ENCODE results near the gene GPRC5C.

Gene GPRC5C

DNA sequence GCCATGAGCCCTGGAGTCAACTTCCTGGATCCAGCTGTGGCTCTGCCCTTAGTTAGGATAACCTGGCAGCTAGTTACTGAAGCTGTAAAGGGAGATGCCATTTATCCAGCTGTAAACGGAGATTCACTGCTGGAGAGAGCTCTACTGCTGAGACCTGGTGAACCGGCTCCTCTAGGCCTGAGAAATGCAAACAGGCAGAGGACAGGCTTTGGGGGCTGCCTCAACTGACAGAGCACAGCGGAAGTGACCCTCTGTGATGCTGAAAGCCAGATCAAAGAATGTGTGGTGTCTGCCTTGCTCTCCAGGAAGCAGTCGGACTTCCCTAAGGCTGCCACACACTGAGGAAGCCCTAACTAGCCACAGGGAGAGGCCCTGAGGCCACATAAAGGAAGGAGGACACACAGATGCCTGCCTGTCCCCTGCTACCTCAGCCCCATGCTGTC is 21.9 kb upstream of the GPRC5C start:
- no peaks in the 10 kb centered on the region for H3K9me3 ChIP-seq (ENCODE audit: control insufficient read depth, low read length)
- peaks cover 32% of the 10 kb centered on the region for H3K4me1 ChIP-seq (ENCODE audit: control insufficient read depth, insufficient read depth, low read length)
- no peak overlapping the region for H3K4me3 ChIP-seq (ENCODE audit: low read length)
- H3K9ac ChIP-seq (ENCODE audit: low read length) = no peak overlapping the region
- no peaks in the 10 kb centered on the region for H3K27me3 ChIP-seq (ENCODE audit: control insufficient read depth, insufficient read depth, low read length)
- no peaks in the 10 kb centered on the region for H3K36me3 ChIP-seq (ENCODE audit: control insufficient read depth, insufficient read depth, low read length)

DNA sequence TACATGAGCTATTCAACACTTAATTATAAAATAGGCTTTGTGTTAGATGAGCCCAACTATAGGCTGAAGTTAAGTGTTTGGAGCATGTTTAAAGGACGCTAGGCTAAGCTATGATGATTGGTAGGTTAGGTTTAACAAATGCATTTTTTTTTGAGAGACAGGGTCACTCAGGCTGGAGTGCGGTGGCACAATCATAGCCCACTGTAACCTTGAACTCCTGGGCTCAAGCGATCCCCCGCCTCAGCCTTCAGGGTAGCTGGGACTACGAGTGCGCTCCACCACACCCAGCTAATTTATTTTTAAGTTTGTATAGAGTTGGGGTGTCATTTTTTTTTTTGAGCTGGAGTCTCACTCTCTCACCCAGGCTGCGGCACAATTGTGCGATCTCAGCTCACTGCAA is 19.3 kb upstream of the GPRC5C start:
- H3K4me3 ChIP-seq (ENCODE audit: low read length) = no peak overlapping the region
- peaks cover 41% of the 10 kb centered on the region for H3K4me1 ChIP-seq (ENCODE audit: control insufficient read depth, insufficient read depth, low read length)
- no peaks in the 10 kb centered on the region for H3K9me3 ChIP-seq (ENCODE audit: control insufficient read depth, low read length)
- no peaks in the 10 kb centered on the region for H3K27me3 ChIP-seq (ENCODE audit: control insufficient read depth, insufficient read depth, low read length)
- H3K9ac ChIP-seq (ENCODE audit: low read length) = no peak overlapping the region
- H3K36me3 ChIP-seq (ENCODE audit: control insufficient read depth, insufficient read depth, low read length) = no peaks in the 10 kb centered on the region

DNA sequence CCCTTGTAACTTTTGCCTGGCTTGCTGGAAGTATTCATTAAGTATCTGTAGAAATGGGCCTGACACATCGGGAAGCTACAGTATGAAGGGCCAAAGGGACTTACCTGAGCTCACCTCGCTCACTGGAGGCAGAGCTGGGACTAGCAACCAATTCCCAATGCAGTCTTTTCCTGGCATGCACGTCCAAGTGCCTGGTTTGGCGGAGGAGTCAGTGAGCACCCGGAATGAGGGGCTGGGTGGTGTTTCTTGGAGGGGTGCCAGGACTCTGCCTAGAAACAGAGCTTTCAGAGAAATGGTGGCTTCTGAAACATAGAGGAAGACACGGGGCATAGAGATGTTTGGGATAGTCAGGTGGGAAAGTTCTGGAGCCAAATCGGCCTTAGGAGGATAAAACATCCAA is 18.4 kb upstream of the GPRC5C start:
- no peak overlapping the region for H3K9ac ChIP-seq (ENCODE audit: low read length)
- no peak overlapping the region for H3K4me3 ChIP-seq (ENCODE audit: low read length)
- H3K9me3 ChIP-seq (ENCODE audit: control insufficient read depth, low read length) = no peaks in the 10 kb centered on the region
- no peaks in the 10 kb centered on the region for H3K27me3 ChIP-seq (ENCODE audit: control insufficient read depth, insufficient read depth, low read length)
- H3K36me3 ChIP-seq (ENCODE audit: control insufficient read depth, insufficient read depth, low read length) = no peaks in the 10 kb centered on the region
- peaks cover 38% of the 10 kb centered on the region for H3K4me1 ChIP-seq (ENCODE audit: control insufficient read depth, insufficient read depth, low read length)

DNA sequence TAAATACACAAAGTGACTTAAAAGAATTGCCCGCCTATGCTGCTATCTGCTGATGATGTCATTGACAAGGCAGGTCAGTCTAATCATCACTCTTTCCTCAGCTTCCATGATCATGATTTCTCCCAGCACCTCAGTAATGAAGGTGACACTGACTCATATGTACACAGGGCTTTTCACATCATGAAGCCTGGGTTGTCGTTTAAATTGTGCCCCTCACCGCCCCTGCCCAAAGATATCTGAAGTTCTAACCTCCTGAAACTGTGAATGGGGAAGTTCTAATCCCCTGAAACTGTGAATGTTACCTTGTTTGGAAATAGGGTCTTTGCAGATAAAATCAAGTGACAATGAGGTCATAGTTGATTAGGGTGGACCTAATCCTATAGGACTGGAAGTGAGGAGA is 17.4 kb upstream of the GPRC5C start:
- H3K4me1 ChIP-seq (ENCODE audit: control insufficient read depth, insufficient read depth, low read length) = peaks cover 34% of the 10 kb centered on the region

DNA sequence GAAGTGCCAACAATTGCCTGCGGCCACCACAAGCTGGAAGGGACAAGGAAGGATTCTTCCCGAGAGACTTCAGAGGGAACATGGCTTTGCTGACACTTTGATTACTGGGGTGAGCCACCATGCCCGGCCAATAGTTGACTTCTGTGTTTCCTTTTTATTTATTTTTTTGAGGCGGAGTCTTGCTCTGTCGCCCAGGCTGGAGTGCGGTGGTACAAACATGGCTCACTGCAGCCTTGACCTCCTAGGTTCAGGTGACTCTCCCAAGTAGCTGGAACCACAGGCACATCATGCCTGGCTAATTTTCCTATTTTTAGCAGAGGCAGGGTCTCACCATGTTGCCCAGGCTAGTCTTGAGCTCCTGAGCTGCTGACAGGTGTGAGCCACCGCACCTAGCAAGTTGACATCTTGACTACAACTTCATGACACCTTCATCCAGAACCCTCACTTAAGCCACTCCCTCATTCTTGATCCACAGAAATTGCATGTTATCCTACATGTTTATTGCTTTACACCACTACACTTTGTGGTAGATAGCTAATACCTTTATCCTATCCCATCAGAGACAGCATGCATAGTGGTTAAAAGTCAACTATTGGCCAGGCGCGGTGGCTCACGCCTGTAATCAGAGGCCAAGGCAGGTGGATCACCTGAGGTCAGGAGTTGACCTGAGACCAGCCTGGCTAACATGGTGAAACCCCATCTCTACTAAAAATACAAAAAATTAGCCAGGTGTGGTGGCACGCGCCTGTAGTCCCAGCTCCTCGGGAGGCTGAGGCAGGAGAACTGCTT is 16.1 kb upstream of the GPRC5C start:
- Histone ChIP-seq H3K9ac (ENCODE audit: low read length) (no peak overlapping the region), H3K9me3 (ENCODE audit: control insufficient read depth, low read length) (no peaks in the 10 kb centered on the region), H3K36me3 (ENCODE audit: control insufficient read depth, insufficient read depth, low read length) (no peaks in the 10 kb centered on the region), H3K4me1 (ENCODE audit: control insufficient read depth, insufficient read depth, low read length) (peaks cover 23% of the 10 kb centered on the region), H3K27me3 (ENCODE audit: control insufficient read depth, insufficient read depth, low read length) (no peaks in the 10 kb centered on the region), H3K4me3 (ENCODE audit: low read length) (no peak overlapping the region)

More for the DNA sequence above, 17.4 kb upstream of the GPRC5C start:
- Histone ChIP-seq H3K9ac (ENCODE audit: low read length) (no peak overlapping the region), H3K27me3 (ENCODE audit: control insufficient read depth, insufficient read depth, low read length) (no peaks in the 10 kb centered on the region), H3K4me3 (ENCODE audit: low read length) (no peak overlapping the region), H3K36me3 (ENCODE audit: control insufficient read depth, insufficient read depth, low read length) (no peaks in the 10 kb centered on the region), H3K9me3 (ENCODE audit: control insufficient read depth, low read length) (no peaks in the 10 kb centered on the region)

DNA sequence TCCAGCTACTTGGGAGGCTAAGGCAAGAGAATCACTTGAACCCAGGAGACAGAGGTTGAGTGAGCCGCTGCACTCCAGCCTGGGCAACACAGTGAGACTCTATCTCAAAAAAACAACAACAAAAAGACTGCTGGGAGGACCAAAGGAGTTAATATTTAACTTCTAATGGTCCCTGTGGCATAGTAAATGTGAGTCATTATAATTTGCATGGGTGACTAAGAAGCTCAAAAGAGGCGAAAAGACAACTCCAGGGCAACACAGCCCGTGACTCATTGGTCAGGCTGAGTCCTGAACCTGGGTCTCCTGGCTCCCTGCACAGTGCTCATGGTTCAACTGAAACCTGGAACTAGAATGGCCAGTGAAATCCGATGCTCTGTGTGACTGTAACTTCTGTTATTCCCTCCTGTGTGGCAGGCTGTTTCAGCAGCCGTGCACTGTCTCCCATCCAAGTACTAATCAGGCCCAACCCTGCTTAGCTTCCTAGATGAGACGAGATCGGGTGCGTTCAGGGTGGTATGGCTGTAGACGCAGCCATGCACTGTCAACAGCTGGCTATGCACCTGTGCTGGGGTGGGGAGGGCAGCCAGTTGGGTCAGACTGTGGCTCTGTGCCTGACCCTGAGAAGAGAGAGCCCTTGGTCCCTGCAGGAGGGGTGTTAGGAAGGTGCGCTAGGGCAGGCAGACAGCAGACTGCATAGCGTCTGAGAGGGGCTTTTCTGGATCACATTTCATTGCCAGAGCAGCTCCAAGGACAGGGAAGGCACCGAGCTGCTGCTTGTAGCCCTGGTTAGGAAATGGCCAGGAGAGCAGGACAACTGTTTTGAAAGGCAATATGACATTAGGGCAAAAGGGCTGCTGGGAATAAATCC is 14.5 kb upstream of the GPRC5C start:
- H3K9ac ChIP-seq (ENCODE audit: low read length) = peak overlapping the region; percentile 23
- peaks cover 23% of the 10 kb centered on the region for H3K4me1 ChIP-seq (ENCODE audit: control insufficient read depth, insufficient read depth, low read length)

DNA sequence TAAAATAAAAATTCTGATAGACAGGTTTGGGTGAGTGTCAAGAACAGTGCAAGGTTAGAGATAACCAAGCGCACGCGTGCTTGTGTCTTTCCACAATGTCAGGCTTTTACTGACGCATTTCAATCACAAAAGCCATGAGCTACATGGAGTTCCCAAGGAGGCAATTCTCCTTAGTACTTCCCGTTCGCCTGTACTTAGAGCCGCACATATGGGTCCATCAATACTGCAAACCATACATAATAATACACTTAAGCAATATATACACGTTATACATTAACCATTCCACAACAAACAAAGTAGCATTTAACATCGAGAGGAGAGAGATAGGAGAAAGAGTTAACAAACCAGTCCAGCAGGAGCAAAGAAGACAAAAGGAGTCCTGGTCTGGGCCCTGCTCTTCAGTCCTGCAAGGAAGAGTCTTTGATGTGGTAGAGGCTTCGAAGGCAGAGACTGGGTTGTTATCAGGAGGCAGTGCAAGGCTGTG is 11.9 kb upstream of the GPRC5C start:
- Histone ChIP-seq H3K9me3 (ENCODE audit: control insufficient read depth, low read length) (no peaks in the 10 kb centered on the region), H3K36me3 (ENCODE audit: control insufficient read depth, insufficient read depth, low read length) (no peaks in the 10 kb centered on the region), H3K9ac (ENCODE audit: low read length) (no peak overlapping the region)

More for the DNA sequence above, 14.5 kb upstream of the GPRC5C start:
- H3K27me3 ChIP-seq (ENCODE audit: control insufficient read depth, insufficient read depth, low read length) = no peaks in the 10 kb centered on the region
- no peak overlapping the region for H3K4me3 ChIP-seq (ENCODE audit: low read length)
- H3K9me3 ChIP-seq (ENCODE audit: control insufficient read depth, low read length) = no peaks in the 10 kb centered on the region
- no peaks in the 10 kb centered on the region for H3K36me3 ChIP-seq (ENCODE audit: control insufficient read depth, insufficient read depth, low read length)

DNA sequence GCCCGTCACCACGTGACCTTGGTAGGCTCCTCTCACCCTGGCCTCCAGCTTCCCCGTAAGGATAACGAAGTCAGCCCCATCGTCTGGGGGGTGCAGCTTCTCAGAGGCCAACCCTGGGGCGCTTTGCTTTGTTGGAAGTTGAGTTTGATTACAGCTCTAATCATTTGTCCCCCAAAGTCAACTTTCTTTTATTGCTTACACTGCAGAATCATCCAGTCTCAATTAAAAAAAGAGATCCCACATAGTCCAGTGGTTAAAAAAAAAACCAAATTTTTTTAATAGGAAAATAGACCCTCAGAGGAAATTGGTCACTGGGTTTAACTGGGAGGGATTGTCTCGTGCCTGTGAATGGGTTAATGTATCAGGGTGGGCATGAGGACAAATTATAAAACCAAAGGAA is 7.8 kb upstream of the GPRC5C start:
- Histone ChIP-seq H3K9me3 (ENCODE audit: control insufficient read depth, low read length) (no peaks in the 10 kb centered on the region), H3K36me3 (ENCODE audit: control insufficient read depth, insufficient read depth, low read length) (no peaks in the 10 kb centered on the region), H3K4me3 (ENCODE audit: low read length) (no peak overlapping the region), H3K9ac (ENCODE audit: low read length) (no peak overlapping the region), H3K4me1 (ENCODE audit: control insufficient read depth, insufficient read depth, low read length) (peaks cover 25% of the 10 kb centered on the region), H3K27me3 (ENCODE audit: control insufficient read depth, insufficient read depth, low read length) (no peaks in the 10 kb centered on the region)

More for the DNA sequence above, 11.9 kb upstream of the GPRC5C start:
- no peaks in the 10 kb centered on the region for H3K27me3 ChIP-seq (ENCODE audit: control insufficient read depth, insufficient read depth, low read length)
- H3K4me3 ChIP-seq (ENCODE audit: low read length) = no peak overlapping the region
- H3K4me1 ChIP-seq (ENCODE audit: control insufficient read depth, insufficient read depth, low read length) = peaks cover 23% of the 10 kb centered on the region

DNA sequence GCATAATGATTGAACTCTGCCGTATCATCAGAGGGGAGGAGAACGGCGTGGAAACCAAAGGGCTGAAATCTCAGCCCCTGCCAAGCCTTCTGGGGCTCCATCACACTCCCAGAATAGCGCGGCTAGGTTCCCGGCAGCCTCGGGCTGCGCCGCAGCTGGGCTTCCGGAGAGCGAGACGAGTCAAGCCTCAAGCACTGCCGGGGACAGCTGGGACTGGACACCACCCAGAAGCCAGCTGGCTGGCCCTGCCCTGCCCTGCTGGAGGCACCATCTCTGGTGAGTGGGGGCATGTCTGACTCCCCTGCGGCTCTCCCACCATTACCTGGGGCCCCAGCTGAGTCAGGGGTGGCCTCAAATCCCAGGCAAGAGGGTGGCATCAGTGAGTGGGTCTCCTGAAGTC is 7.2 kb upstream of the GPRC5C start:
- Histone ChIP-seq H3K4me1 (ENCODE audit: control insufficient read depth, insufficient read depth, low read length) (peaks cover 30% of the 10 kb centered on the region), H3K4me3 (ENCODE audit: low read length) (no peak overlapping the region), H3K9ac (ENCODE audit: low read length) (no peak overlapping the region), H3K9me3 (ENCODE audit: control insufficient read depth, low read length) (no peaks in the 10 kb centered on the region), H3K36me3 (ENCODE audit: control insufficient read depth, insufficient read depth, low read length) (no peaks in the 10 kb centered on the region), H3K27me3 (ENCODE audit: control insufficient read depth, insufficient read depth, low read length) (no peaks in the 10 kb centered on the region)

DNA sequence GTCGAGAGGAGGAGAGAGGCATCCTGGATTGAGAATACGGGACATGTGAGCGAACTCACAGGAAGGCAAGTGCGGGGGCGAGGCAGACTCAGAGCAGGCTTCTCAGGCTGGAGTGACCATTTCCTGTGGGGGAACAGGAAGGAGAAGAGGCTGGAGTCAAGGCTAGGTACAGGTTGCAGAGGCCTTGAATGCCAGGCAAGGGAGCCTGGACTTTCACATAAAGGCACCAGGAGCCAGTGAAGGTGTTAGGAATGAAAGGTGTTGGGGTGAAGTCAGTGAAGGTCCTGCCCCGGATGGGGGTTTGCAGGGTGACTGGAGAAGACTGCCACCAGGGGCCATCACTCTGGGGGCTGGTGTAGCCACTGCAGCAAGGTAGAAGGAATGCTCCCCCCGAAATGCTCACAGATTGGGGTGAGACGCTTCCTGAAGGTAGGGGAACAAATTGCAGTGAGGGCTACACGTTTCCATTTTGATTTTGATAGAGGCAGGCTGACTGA is 5.3 kb upstream of the GPRC5C start:
- Histone ChIP-seq H3K9me3 (ENCODE audit: control insufficient read depth, low read length) (no peaks in the 10 kb centered on the region), H3K4me1 (ENCODE audit: control insufficient read depth, insufficient read depth, low read length) (peaks cover 47% of the 10 kb centered on the region), H3K27me3 (ENCODE audit: control insufficient read depth, insufficient read depth, low read length) (peaks cover 6% of the 10 kb centered on the region), H3K4me3 (ENCODE audit: low read length) (no peak overlapping the region), H3K36me3 (ENCODE audit: control insufficient read depth, insufficient read depth, low read length) (no peaks in the 10 kb centered on the region), H3K9ac (ENCODE audit: low read length) (no peak overlapping the region)

DNA sequence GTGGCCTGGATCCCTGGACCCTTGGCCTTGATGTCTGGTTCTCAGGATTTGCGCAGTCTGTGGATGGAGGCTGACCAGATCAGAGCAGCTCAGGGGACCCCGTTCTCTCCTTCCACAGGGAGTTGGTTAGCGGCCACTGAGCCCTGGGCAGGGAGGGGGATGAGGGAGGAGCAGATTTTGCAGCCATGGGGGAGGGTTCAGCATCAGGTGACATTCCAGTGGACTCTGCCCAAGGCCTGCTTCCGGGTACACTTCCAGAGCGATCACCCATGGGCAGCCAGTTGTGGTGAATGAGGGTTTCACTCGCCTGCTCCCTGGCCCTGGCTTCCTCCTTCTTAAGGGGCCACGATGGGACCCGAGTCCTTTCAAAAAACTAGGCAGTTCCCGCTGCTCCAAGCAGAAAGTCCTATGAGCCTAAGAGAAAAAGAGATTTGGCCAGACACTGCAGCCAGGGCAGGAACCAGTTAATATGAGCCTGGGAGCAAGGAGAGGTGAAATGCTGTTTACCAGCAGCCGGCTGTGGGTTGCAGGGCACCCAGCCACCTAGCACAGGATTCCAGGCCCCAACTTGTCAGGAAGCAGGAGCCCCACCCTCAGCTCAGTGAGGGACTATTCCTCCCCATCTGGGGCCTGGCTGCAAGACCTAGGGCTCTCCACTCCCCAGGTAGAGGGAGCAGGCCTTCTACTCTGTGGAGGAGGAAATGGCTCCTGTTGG is 4.7 kb upstream of the GPRC5C start:
- Histone ChIP-seq H3K9ac (ENCODE audit: low read length) (peak overlapping the region; percentile 10), H3K4me1 (ENCODE audit: control insufficient read depth, insufficient read depth, low read length) (peaks cover 49% of the 10 kb centered on the region), H3K27me3 (ENCODE audit: control insufficient read depth, insufficient read depth, low read length) (peaks cover 6% of the 10 kb centered on the region), H3K4me3 (ENCODE audit: low read length) (no peak overlapping the region), H3K36me3 (ENCODE audit: control insufficient read depth, insufficient read depth, low read length) (no peaks in the 10 kb centered on the region), H3K9me3 (ENCODE audit: control insufficient read depth, low read length) (no peaks in the 10 kb centered on the region)
